AG04450 (cell line): ENCODE data around the gene MPP2. TPM values are rescaled to one million over a fixed set of nuclear protein-coding genes. Genes with fewer than 3 reads are reported as not detected.
"Not testable (repeated sequence)": the region's sequence is repeated elsewhere in the genome, so short reads cannot be mapped to it uniquely, and the experiment has no call there.

Experiments used
- CTCF ChIA-PET: fragments of 300-600, 350-600 bp; formaldehyde crosslinking; extraction: SDS; loops from one replicate; lab custom pipeline; 2022; ENCODE audit warnings: antibody characterized with exemption, inconsistent platforms; lab: Charles Lee
- POLR2A ChIA-PET: fragments of 350-600 bp; formaldehyde crosslinking; extraction: SDS; loops from one replicate; lab custom pipeline; 2021; ENCODE audit warnings: antibody characterized with exemption, inconsistent platforms; lab: Yijun Ruan, JAX
- DNase-seq: peaks from one replicate; pipeline ENCODE4 v3.0.0-alpha.2; 2011; ENCODE audit warnings: low read depth, low spot score
- H3K27ac ChIP-seq: one replicate; pipeline ENCODE4 v1.5.1; 2012; ENCODE audit warnings: low read depth, low read length, control low read depth
- H3K27me3 ChIP-seq: one replicate; pipeline ENCODE4 v1.6.0; 2012; ENCODE audit warnings: low read length; ENCODE audit not compliant: control insufficient read depth, insufficient read depth
- H3K4me3 ChIP-seq: 2 replicates; pipeline ENCODE4 v1.5.1; 2011; ENCODE audit warnings: mild to moderate bottlenecking, low read depth, low read length, control low read depth
- H3K9me3 ChIP-seq: 2 replicates; pipeline ENCODE4 v1.5.1; 2012; ENCODE audit warnings: low read length; ENCODE audit not compliant: control insufficient read depth, insufficient read depth
- polyA plus RNA-seq: library from polyadenylated mRNA; depleted of rRNA; stranded (reverse); fragments of >200 nt; gene quantifications from 2 replicates; pipeline ENCODE4 v1.2.3, GENCODE V29; 2011
- TF ChIP-seq, protein P1 (sequence below): IDR thresholded peaks from 2 replicates; pipeline ENCODE4 v1.5.1; 2011; ENCODE audit warnings: low read depth, low read length, control low read depth, inconsistent platforms

MPP2 gene
- polyA plus RNA-seq, 1 experiment: 2.4 TPM

DNA sequence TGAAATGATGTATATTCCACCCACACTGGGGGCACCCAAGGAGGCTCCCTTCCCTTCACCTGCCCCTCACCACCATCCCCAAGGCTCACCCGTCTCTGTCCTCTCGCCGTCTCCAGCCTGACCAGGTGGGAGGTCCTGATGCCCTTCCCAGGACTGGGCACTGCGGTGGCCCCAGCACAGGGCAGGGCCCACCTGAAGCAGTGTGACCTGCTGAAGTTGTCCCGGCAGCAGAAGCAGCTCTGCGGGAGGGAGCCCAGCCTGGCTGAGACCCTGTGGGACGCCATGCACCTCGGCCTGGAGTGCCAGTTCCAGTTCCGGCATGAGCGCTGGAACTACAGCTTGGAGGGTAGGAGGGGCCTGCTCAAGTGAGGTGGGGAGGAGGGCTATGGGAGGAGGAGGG, 25.0 kb upstream of the MPP2 start:
- Histone ChIP-seq H3K4me3 (no peak overlapping the region), H3K27me3 (peaks cover 57% of the 10 kb centered on the region), H3K27ac (no peak overlapping the region), H3K9me3 (no peaks in the 10 kb centered on the region; the same call in 1 of the 2 replicates)
- TF ChIP-seq, protein P1, sequence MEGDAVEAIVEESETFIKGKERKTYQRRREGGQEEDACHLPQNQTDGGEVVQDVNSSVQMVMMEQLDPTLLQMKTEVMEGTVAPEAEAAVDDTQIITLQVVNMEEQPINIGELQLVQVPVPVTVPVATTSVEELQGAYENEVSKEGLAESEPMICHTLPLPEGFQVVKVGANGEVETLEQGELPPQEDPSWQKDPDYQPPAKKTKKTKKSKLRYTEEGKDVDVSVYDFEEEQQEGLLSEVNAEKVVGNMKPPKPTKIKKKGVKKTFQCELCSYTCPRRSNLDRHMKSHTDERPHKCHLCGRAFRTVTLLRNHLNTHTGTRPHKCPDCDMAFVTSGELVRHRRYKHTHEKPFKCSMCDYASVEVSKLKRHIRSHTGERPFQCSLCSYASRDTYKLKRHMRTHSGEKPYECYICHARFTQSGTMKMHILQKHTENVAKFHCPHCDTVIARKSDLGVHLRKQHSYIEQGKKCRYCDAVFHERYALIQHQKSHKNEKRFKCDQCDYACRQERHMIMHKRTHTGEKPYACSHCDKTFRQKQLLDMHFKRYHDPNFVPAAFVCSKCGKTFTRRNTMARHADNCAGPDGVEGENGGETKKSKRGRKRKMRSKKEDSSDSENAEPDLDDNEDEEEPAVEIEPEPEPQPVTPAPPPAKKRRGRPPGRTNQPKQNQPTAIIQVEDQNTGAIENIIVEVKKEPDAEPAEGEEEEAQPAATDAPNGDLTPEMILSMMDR: no peak
- CTCF ChIA-PET: interaction anchor here (2.7 kb wide), 1 partner anchor 11 kb away, joined by 8 read pairs; no protein-coding TSS in a partner anchor
- POLR2A ChIA-PET: no interaction called here
- no peak for DNase-seq

DNA sequence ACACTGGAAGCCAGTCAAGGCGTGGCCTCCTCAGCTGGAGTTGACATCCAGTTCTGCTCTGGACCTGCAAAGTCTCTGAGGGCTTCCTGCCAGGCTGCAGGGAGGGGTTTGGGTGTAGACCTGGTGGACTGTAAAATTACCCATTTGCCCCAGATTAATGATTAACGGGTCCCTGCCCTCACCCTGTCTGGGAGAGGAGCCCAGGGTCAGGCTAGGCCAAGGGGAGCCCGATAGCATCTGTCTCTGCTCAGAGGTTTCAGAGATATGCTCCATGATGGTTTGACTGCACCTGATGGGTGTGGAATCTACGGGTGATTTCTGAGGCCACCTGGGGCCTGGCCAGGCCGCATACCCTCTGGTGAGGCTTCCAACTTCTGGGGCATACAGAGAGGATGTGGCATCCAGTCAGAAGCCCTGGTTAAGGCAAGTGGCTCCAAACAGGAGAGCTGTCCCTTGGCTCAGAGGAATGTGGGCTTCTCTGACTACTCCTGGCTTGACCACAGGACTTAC, 23.8 kb upstream of the MPP2 start:
- TF ChIP-seq, protein P1: no peak
- CTCF ChIA-PET: interaction anchor here (1.1 kb wide), 1 partner anchor 13 kb away, joined by 3 read pairs; no protein-coding TSS in a partner anchor
- POLR2A ChIA-PET: no interaction called here
- H3K27me3 ChIP-seq: peaks cover 62% of the 10 kb centered on the region
- no peak for DNase-seq
- H3K9me3 ChIP-seq: no peaks in the 10 kb centered on the region; the same call in 1 of the 2 replicates
- H3K4me3 ChIP-seq: no peak overlapping the region
- no peak overlapping the region for H3K27ac ChIP-seq

DNA sequence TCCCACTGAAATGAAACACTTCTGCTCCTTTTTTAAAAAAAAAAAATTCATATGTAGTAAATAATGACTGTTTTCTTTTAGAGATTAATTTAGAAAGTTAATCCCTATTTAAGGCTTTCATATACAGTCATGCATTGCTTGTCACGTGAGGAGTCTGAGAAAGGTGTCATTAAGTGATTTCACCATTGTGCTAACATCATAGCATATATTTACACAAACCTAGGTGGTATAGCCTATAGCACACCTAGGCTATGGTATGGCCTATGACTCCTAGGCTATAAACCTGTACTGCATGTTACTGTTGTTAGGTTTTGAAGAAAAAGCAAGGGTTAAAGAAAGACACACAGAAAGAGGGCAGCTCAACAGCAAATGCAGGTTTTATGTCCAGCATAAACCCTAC, 21.3 kb upstream of the MPP2 start:
- no peak overlapping the region for H3K4me3 ChIP-seq
- no peaks in the 10 kb centered on the region; the same call in 1 of the 2 replicates for H3K9me3 ChIP-seq
- DNase-seq: no peak
- H3K27me3 ChIP-seq: peaks cover 77% of the 10 kb centered on the region
- TF ChIP-seq, protein P1: no peak
- H3K27ac ChIP-seq: no peak overlapping the region
- POLR2A ChIA-PET: no interaction called here
- CTCF ChIA-PET: interaction anchor here (0.6 to 1.4 kb wide), 5 partner anchors 12 to 293 kb away, joined by 3 to 8 read pairs (median 4); partner anchors contain the start of gene MPP2

DNA sequence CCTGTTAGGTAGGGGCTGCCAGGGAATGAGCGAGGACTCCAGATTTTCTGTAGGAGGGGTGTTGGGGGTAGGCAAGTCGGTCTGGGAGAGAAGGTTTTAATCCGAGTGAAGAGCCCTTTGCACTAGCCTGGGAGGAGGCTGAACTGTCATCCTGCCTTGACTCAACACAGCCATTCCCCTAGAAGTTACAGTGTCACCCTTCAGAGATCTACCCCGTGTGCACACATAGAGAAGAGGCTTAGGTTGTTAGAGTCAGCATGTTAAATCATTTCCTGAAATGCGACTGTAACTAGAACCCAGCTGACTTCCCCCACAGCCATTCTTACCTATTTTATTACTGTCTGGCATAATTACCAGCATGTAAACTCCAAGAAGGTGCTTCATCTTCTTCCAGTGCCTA, 20.6 kb upstream of the MPP2 start:
- POLR2A ChIA-PET, H3K9me3 ChIP-seq, H3K4me3 ChIP-seq, H3K27ac ChIP-seq, DNase-seq: not testable (repeated sequence)
- CTCF ChIA-PET: interaction anchor here (0.6 to 1.4 kb wide), 4 partner anchors 13 to 66 kb away, joined by 3 to 8 read pairs (median 4); partner anchors contain the start of gene MPP2
- peaks cover 80% of the 10 kb centered on the region for H3K27me3 ChIP-seq

DNA sequence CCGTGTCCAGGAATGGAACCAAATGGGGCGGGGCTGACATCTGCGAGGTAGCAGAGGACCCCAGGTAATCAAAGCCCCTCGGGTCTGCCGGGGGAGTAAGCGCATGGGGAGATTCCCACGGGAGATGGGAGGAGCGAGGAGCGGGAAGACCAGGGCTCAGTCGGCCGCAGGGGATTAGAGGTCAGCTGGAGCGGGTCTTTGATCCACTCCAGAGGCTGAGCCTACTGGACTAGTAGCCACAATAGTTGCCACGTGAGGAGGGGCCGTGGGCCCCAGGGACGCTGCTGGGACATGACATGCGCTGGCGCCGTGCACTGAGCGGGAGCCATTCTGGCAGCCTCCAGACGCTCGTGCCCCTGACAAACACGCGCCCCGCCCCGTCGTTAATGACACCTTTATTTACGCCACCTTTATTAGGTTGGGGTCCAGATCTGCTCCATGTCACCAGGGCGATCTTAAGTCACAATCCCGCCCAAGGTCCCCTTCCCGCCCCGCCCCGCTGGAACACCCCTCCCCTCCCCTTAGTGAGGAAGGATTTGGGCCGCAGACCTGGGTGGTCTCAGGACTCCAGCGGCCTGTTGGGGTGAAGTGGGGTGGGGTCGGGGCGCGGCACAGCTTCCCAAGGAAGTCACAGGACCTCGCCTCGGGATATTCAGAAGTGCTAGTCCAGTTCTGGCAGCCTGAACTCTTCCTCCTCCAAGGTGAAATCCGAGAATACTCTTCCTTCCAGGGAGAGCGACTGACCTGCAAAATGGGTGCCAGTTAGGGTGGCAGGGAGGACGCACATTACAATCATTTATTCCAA, 19.9 kb upstream of the MPP2 start:
- H3K4me3 ChIP-seq: no peak overlapping the region
- H3K27ac ChIP-seq: no peak overlapping the region
- POLR2A ChIA-PET: no interaction called here
- H3K9me3 ChIP-seq: no peaks in the 10 kb centered on the region; the same call in 1 of the 2 replicates
- peaks cover 76% of the 10 kb centered on the region for H3K27me3 ChIP-seq
- CTCF ChIA-PET: interaction anchor here (0.8 kb wide), 1 partner anchor 10 kb away, joined by 4 read pairs; no protein-coding TSS in a partner anchor
- TF ChIP-seq, protein P1: no peak
- no peak for DNase-seq
